ENCODE results near the gene BNIP2.

Gene BNIP2

DNA sequence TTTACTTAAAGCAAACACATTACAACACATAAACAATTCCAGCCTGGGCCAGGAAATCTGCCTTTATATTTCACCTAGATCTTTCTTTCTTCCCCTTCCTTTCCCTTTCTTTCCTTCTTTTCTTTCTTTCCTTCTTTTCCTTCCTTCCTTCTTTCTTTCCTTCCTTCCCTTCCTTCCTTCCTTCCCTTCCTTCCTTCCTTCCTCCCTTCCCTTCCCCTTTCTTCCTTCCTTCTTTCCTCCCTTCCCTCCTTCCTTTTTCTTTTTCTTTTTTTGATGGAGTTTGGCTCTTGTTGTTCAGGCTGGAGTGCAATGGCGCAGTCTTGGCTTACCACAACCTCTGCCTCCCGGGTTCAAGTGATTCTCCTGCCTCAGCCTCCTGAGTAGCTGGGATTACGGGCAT is 24.1 kb upstream of the BNIP2 start:
- Histone ChIP-seq H3K4me1 (ENCODE audit: control insufficient read depth, insufficient read depth, low read length) (no peaks in the 10 kb centered on the region), H3K27ac (ENCODE audit: extremely low read depth, low read depth, low read length) (no peak overlapping the region), H3K4me3 (ENCODE audit: low read depth, low read length) (no peak overlapping the region), H3K36me3 (ENCODE audit: control insufficient read depth in 2 of 2, insufficient read depth in 1 of 2, low read length in 2 of 2) (no peaks in the 10 kb centered on the region), H3K9me3 (ENCODE audit: control insufficient read depth, insufficient read depth, low read depth, low read length) (no peaks in the 10 kb centered on the region)
- TF ChIP-seq ZNF366 (tag by site-specific recombination; conservative IDR thresholded peaks at IDR 0.05) (peak; percentile 82), ZNF501 (tag by site-specific recombination; IDR thresholded peaks at IDR 0.05) (no peak)
- ChIA-PET POLR2A (no interaction called here), CTCF (no interaction called here)

DNA sequence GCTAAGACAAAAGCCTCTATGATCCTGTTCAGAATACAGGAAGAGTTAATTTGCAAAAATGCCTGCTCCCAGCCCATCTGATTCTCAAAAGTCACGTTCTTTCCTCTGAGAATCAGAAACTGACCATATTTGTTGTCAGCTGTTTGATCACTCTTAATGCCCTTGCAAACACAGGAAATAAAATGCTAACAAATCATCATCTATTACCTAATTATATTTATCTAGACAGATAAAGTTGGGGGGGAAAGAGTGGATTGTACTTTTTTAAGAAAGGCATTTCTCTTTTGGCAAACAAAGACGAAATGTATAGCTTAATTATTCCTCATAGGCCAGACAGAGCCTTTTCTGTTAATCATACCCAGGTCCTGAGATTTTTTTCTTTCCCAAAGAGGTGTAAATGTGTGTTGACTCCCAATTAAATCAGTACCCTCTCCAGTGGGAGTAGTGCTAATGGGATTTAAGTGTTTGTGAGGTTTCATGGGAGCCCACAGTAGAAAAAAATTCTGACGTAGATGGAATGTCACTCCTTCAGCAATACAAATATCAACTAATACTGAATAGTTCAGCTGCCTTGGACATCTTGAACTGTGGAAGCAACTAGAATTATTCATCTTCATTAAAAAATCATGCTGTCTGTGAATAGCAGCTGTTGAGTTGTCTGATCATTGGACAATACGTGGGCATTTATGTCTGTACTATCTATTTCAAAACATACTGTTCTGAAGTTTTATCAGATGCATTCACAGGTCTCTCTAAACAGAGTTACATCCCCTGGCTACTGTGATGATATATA is 22.5 kb upstream of the BNIP2 start:
- Histone ChIP-seq H3K4me1 (ENCODE audit: control insufficient read depth, insufficient read depth, low read length) (no peaks in the 10 kb centered on the region), H3K4me3 (ENCODE audit: low read depth, low read length) (no peak overlapping the region), H3K36me3 (ENCODE audit: control insufficient read depth in 2 of 2, insufficient read depth in 1 of 2, low read length in 2 of 2) (no peaks in the 10 kb centered on the region), H3K9me3 (ENCODE audit: control insufficient read depth, insufficient read depth, low read depth, low read length) (no peaks in the 10 kb centered on the region), H3K27ac (ENCODE audit: extremely low read depth, low read depth, low read length) (no peak overlapping the region)
- no peak for TF ChIP-seq ZNF138 (tag by site-specific recombination; IDR thresholded peaks at IDR 0.05; ENCODE audit: borderline replicate concordance)
- TF ChIP-seq ZNF214 (tag by site-specific recombination; IDR thresholded peaks at IDR 0.05; ENCODE audit: borderline replicate concordance), result no peak
- no peak for TF ChIP-seq ZNF501 (tag by site-specific recombination; IDR thresholded peaks at IDR 0.05)
- CTCF ChIA-PET, result interaction anchor here (1.1 kb wide), 1 partner anchor 12 kb away, joined by 3 read pairs; no protein-coding TSS in a partner anchor
- POLR2A ChIA-PET, result interaction anchor here (0.5 kb wide), 1 partner anchor 1281 kb away, joined by 3 read pairs; no protein-coding TSS in a partner anchor

DNA sequence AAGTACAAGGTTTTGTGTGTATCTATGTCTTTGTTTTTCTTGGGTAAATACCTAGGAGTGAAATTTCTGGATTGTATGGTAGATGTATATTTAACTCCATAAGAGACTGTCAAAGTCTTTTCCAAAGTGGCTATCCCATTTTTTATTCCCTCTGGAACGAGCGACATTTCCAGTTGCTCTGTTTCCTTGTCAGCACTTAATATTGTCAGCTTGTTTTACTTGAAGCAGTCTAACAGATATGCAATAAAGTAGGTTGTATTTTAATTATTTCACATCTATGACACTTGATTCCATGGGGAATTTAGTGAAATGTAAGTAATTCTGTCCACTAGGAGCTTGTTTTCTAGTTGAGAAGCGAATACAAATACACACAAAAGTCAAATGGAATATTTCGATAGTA is 18.5 kb upstream of the BNIP2 start:
- POLR2A ChIA-PET, result no interaction called here
- CTCF ChIA-PET, result interaction anchor here (1.1 kb wide), 1 partner anchor 17 kb away, joined by 3 read pairs; no protein-coding TSS in a partner anchor

More for the DNA sequence above, 18.5 kb upstream of the BNIP2 start:
- no peaks in the 10 kb centered on the region for H3K9me3 ChIP-seq (ENCODE audit: control insufficient read depth, insufficient read depth, low read depth, low read length)
- peaks cover 15% of the 10 kb centered on the region for H3K4me1 ChIP-seq (ENCODE audit: control insufficient read depth, insufficient read depth, low read length)
- no peak overlapping the region for H3K27ac ChIP-seq (ENCODE audit: extremely low read depth, low read depth, low read length)
- H3K4me3 ChIP-seq (ENCODE audit: low read depth, low read length), result no peak overlapping the region
- H3K36me3 ChIP-seq (ENCODE audit: control insufficient read depth in 2 of 2, insufficient read depth in 1 of 2, low read length in 2 of 2), result no peaks in the 10 kb centered on the region
- TF ChIP-seq, protein P1, sequence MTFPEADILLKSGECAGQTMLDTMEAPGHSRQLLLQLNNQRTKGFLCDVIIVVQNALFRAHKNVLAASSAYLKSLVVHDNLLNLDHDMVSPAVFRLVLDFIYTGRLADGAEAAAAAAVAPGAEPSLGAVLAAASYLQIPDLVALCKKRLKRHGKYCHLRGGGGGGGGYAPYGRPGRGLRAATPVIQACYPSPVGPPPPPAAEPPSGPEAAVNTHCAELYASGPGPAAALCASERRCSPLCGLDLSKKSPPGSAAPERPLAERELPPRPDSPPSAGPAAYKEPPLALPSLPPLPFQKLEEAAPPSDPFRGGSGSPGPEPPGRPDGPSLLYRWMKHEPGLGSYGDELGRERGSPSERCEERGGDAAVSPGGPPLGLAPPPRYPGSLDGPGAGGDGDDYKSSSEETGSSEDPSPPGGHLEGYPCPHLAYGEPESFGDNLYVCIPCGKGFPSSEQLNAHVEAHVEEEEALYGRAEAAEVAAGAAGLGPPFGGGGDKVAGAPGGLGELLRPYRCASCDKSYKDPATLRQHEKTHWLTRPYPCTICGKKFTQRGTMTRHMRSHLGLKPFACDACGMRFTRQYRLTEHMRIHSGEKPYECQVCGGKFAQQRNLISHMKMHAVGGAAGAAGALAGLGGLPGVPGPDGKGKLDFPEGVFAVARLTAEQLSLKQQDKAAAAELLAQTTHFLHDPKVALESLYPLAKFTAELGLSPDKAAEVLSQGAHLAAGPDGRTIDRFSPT (tag by site-specific recombination; IDR thresholded peaks at IDR 0.05), result no peak
- no peak for TF ChIP-seq ZIC2 (tag by site-specific recombination; IDR thresholded peaks at IDR 0.05)
- TF ChIP-seq ZBTB48 (tag by site-specific recombination; IDR thresholded peaks at IDR 0.05), result no peak
- no peak for TF ChIP-seq ZNF549 (tag by site-specific recombination; IDR thresholded peaks at IDR 0.05)
- TF ChIP-seq, protein P2, sequence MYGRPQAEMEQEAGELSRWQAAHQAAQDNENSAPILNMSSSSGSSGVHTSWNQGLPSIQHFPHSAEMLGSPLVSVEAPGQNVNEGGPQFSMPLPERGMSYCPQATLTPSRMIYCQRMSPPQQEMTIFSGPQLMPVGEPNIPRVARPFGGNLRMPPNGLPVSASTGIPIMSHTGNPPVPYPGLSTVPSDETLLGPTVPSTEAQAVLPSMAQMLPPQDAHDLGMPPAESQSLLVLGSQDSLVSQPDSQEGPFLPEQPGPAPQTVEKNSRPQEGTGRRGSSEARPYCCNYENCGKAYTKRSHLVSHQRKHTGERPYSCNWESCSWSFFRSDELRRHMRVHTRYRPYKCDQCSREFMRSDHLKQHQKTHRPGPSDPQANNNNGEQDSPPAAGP (tag by site-specific recombination; IDR thresholded peaks at IDR 0.05), result no peak
- TF ChIP-seq ZNF223 (tag by site-specific recombination; IDR thresholded peaks at IDR 0.05), result no peak
- TF ChIP-seq GLI4 (tag by site-specific recombination; IDR thresholded peaks at IDR 0.05), result no peak
- TF ChIP-seq ZNF658 (tag by site-specific recombination; IDR thresholded peaks at IDR 0.05), result no peak
- no peak for TF ChIP-seq ZNF366 (tag by site-specific recombination; conservative IDR thresholded peaks at IDR 0.05)
- no peak for TF ChIP-seq ZNF404 (tag by site-specific recombination; IDR thresholded peaks at IDR 0.05)
- TF ChIP-seq ZBTB17 (tag by site-specific recombination; IDR thresholded peaks at IDR 0.05), result no peak
- TF ChIP-seq, protein P3, sequence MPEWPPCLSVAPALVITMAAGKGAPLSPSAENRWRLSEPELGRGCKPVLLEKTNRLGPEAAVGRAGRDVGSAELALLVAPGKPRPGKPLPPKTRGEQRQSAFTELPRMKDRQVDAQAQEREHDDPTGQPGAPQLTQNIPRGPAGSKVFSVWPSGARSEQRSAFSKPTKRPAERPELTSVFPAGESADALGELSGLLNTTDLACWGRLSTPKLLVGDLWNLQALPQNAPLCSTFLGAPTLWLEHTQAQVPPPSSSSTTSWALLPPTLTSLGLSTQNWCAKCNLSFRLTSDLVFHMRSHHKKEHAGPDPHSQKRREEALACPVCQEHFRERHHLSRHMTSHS (tag by site-specific recombination; IDR thresholded peaks at IDR 0.05), result no peak
- TF ChIP-seq ZFP3 (tag by site-specific recombination; IDR thresholded peaks at IDR 0.05; ENCODE audit: low read depth), result no peak
- no peak for TF ChIP-seq ZNF157 (tag by site-specific recombination; IDR thresholded peaks at IDR 0.05)
- TF ChIP-seq, protein P4, sequence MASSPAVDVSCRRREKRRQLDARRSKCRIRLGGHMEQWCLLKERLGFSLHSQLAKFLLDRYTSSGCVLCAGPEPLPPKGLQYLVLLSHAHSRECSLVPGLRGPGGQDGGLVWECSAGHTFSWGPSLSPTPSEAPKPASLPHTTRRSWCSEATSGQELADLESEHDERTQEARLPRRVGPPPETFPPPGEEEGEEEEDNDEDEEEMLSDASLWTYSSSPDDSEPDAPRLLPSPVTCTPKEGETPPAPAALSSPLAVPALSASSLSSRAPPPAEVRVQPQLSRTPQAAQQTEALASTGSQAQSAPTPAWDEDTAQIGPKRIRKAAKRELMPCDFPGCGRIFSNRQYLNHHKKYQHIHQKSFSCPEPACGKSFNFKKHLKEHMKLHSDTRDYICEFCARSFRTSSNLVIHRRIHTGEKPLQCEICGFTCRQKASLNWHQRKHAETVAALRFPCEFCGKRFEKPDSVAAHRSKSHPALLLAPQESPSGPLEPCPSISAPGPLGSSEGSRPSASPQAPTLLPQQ (tag by site-specific recombination; IDR thresholded peaks at IDR 0.05), result no peak
- TF ChIP-seq KLF10 (tag by site-specific recombination; IDR thresholded peaks at IDR 0.05), result no peak
- TF ChIP-seq HOXD13 (CRISPR knock-in tag; IDR thresholded peaks at IDR 0.05; ENCODE audit: borderline replicate concordance), result no peak
- no peak for TF ChIP-seq TCF7L2 (IDR thresholded peaks at IDR 0.05; ENCODE audit: borderline replicate concordance, low read depth, low read length)
- TF ChIP-seq, protein P5, sequence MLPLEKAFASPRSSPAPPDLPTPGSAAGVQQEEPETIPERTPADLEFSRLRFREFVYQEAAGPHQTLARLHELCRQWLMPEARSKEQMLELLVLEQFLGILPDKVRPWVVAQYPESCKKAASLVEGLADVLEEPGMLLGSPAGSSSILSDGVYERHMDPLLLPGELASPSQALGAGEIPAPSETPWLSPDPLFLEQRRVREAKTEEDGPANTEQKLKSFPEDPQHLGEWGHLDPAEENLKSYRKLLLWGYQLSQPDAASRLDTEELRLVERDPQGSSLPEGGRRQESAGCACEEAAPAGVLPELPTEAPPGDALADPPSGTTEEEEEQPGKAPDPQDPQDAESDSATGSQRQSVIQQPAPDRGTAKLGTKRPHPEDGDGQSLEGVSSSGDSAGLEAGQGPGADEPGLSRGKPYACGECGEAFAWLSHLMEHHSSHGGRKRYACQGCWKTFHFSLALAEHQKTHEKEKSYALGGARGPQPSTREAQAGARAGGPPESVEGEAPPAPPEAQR (tag by site-specific recombination; IDR thresholded peaks at IDR 0.05), result no peak
- no peak for TF ChIP-seq ZNF140 (tag by site-specific recombination; IDR thresholded peaks at IDR 0.05)

All from HEK293 (cell line).